Measurements from ENCODE around the gene LDLRAD3.

Gene LDLRAD3

DNA sequence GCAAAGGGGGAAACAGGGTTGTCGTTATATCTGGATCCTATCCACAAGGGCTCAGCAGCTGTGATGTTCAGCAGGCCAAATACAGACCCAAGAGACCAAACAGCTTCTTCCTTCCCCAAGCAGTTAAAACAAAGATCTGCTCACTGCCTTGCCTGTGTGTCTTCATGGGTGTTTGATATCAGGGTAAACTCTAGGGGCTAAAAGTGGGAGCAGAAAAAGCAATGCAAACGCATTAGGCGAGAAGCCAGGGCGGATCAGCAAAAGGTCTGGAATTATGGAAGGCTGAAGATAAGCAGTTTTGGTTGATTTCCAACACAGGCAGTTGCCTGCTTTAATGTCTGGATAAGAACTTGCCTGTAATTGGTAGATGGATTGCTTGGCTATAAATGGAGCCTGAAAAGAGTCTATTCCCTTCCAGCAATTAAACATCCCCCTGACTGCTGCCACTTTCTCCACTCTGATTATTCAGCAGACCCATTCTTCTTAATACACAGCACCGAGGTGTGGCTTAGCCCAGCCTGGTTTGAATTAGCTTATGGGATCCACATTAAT lies 219.1 kb downstream of the LDLRAD3 start:
- Histone ChIP-seq H2AFZ (no peak overlapping the region), H3K4me1 (no peaks in the 10 kb centered on the region), H3K4me2 (ENCODE audit: low read length) (no peak overlapping the region), H3K4me3 (ENCODE audit: low read depth, low read length) (no peak overlapping the region), H3K9me3 (ENCODE audit: control insufficient read depth, low read length) (no peaks in the 10 kb centered on the region), H3K79me2 (no peaks in the 10 kb centered on the region), H3K27me3 (ENCODE audit: control insufficient read depth, insufficient read depth, low read length) (no peaks in the 10 kb centered on the region), H3K27ac (no peak overlapping the region), H3K36me3 (ENCODE audit: control insufficient read depth, insufficient read depth, low read length) (no peaks in the 10 kb centered on the region), H3K9ac (no peak overlapping the region)
- TF ChIP-seq, protein P1, sequence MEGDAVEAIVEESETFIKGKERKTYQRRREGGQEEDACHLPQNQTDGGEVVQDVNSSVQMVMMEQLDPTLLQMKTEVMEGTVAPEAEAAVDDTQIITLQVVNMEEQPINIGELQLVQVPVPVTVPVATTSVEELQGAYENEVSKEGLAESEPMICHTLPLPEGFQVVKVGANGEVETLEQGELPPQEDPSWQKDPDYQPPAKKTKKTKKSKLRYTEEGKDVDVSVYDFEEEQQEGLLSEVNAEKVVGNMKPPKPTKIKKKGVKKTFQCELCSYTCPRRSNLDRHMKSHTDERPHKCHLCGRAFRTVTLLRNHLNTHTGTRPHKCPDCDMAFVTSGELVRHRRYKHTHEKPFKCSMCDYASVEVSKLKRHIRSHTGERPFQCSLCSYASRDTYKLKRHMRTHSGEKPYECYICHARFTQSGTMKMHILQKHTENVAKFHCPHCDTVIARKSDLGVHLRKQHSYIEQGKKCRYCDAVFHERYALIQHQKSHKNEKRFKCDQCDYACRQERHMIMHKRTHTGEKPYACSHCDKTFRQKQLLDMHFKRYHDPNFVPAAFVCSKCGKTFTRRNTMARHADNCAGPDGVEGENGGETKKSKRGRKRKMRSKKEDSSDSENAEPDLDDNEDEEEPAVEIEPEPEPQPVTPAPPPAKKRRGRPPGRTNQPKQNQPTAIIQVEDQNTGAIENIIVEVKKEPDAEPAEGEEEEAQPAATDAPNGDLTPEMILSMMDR (IDR thresholded peaks at IDR 0.05), result no peak

DNA sequence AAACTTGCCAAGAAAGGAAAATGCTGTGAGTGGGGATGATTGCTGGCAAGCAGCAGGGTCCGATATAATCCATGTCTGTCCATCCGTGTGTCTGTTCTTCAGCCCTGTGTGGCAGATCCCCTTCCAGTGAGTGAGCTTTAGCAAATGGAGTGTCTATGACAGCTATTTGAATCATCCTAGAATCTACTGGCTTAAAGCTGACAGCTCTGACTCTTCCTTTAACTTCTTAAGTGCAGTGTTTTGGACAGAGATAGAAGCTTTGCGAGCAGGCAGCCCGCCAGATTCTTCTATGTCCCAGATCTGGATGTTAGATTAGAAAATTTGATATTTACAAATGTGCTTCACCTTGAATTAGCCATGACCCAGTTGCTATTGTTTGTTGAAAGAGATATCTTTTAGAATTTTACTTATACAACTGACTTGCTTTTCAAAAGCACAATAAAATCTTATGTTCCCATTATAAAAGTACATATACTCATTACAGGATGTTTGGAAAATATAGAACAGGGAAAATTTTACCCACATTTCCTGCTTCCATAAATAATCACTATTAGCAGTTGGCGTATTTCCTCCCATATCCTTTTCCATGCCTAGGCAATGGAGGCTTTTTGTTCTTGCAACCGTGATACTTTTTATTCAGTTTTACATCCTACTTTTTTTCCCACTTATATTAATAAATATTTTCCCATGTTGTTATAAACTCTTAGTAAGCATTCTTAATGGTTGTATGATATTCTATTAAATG lies 220.8 kb downstream of the LDLRAD3 start:
- Histone ChIP-seq H3K9ac (no peak overlapping the region), H3K27ac (no peak overlapping the region), H3K79me2 (no peaks in the 10 kb centered on the region), H2AFZ (no peak overlapping the region), H3K4me3 (ENCODE audit: low read depth, low read length) (peak overlapping the region; percentile 11), H3K27me3 (ENCODE audit: control insufficient read depth, insufficient read depth, low read length) (no peaks in the 10 kb centered on the region), H3K4me2 (ENCODE audit: low read length) (peak overlapping the region; percentile 49), H3K9me3 (ENCODE audit: control insufficient read depth, low read length) (no peaks in the 10 kb centered on the region), H3K36me3 (ENCODE audit: control insufficient read depth, insufficient read depth, low read length) (no peaks in the 10 kb centered on the region), H3K4me1 (no peaks in the 10 kb centered on the region)
- TF ChIP-seq, protein P1 (IDR thresholded peaks at IDR 0.05), result no peak

DNA sequence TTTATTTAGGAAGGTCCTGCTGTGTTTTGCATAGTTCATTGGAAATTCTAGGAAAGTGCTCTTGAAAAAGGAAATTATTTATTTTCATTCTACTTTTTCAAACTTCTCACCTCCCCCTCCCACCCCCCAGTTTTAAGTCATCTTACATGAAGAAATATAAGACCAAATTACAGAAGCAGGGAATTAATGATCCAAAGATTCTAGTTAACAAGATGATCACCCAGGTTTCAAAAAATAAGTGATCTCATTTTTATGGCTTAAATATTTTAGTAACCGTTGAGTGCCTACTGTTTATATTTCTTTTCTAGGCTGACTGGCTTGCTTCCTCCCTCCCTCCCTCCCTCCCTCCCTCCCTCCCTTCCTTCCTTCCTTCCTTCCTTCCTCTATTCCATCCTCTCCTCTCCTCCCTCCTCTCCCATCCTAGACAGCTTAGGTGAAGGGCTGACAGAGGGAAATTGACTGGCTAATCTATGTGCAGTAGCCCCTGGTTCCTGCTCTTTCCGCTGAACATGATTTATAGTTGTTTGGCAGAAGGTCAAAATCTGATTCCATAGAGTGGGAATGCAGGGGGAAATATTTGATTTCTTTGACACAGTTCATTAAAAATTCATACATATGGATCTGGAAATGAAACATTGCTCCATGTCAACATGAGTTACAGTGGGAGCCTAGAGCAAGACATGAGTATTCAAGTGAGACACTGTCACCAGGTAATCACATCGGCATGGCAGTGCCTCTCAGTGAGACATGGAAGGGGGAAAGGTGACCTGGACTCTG lies 221.9 kb downstream of the LDLRAD3 start:
- Histone ChIP-seq H3K9me3 (ENCODE audit: control insufficient read depth, low read length) (no peaks in the 10 kb centered on the region), H3K36me3 (ENCODE audit: control insufficient read depth, insufficient read depth, low read length) (no peaks in the 10 kb centered on the region), H3K4me2 (ENCODE audit: low read length) (no peak overlapping the region), H2AFZ (no peak overlapping the region), H3K9ac (no peak overlapping the region), H3K79me2 (no peaks in the 10 kb centered on the region), H3K4me3 (ENCODE audit: low read depth, low read length) (no peak overlapping the region), H3K27me3 (ENCODE audit: control insufficient read depth, insufficient read depth, low read length) (no peaks in the 10 kb centered on the region), H3K4me1 (no peaks in the 10 kb centered on the region), H3K27ac (no peak overlapping the region)
- TF ChIP-seq, protein P1 (IDR thresholded peaks at IDR 0.05), result no peak

DNA sequence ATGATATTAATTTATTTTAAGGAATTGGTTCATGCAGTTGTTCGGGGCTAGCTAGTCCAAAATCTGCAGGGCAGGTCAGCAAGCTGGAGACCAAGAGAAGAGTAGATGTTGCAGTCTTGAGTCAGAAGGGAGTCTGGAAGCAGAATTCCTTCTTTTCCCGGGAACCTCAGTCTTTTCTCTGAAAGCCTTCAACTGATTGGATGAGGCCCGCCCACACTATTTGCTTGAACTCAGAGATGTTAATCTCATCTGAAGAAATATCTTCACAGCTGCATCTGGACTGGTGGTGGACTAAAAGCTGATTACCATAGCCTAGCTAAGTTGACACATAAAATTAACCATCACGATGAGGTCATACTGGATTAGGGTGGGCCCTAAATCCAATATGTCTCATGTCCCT lies 223.2 kb downstream of the LDLRAD3 start:
- Histone ChIP-seq H3K4me2 (ENCODE audit: low read length) (no peak overlapping the region), H3K4me1 (no peaks in the 10 kb centered on the region), H3K79me2 (no peaks in the 10 kb centered on the region), H3K9me3 (ENCODE audit: control insufficient read depth, low read length) (no peaks in the 10 kb centered on the region), H2AFZ (no peak overlapping the region), H3K27me3 (ENCODE audit: control insufficient read depth, insufficient read depth, low read length) (no peaks in the 10 kb centered on the region), H3K27ac (no peak overlapping the region), H3K36me3 (ENCODE audit: control insufficient read depth, insufficient read depth, low read length) (no peaks in the 10 kb centered on the region), H3K4me3 (ENCODE audit: low read depth, low read length) (no peak overlapping the region), H3K9ac (no peak overlapping the region)
- TF ChIP-seq, protein P1 (IDR thresholded peaks at IDR 0.05), result no peak
